Testis (tissue), 2 donors: ENCODE data around the gene TXNRD1.

Experiments
- POLR2A ChIP-seq: fragments of 450-650 bp; IDR thresholded peaks from one replicate; pipeline ENCODE4 v1.6.1; 2017; ENCODE audit warnings: antibody characterized with exemption, mild to moderate bottlenecking, moderate library complexity
- TF ChIP-seq, protein P1 (sequence below), 3 experiments: fragments of 450-650 bp in 2 of 3; fragments of 200-600 bp in 1 of 3; sonication (generic) in 1 of 3; IDR thresholded peaks; one replicate each; pipeline ENCODE4 v1.5.1; 2016 to 2019; ENCODE audit warnings: antibody characterized with exemption in 3 of 3, mild to moderate bottlenecking in 2 of 3, moderate library complexity in 1 of 3

DNA sequence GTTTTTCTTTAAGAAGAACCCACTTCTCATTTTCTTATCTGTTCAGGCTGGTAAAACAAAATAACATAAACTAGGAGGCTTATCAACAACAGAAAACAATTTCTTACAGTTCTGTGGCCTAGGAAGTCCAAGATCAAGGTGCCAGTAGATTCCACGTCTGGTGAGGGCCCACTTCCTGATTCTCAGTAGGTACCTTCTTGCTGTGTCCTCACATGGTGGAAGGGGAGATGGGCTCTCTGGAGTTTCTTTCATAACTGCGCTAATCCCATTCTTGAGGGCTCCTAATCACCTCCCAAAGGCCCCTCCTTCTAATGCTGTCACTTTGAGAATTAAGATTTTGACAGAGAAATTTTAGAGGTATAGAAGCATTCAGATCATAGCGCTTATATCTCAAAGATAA is 33.4 kb downstream of the TXNRD1 start:
- TF ChIP-seq, protein P1, sequence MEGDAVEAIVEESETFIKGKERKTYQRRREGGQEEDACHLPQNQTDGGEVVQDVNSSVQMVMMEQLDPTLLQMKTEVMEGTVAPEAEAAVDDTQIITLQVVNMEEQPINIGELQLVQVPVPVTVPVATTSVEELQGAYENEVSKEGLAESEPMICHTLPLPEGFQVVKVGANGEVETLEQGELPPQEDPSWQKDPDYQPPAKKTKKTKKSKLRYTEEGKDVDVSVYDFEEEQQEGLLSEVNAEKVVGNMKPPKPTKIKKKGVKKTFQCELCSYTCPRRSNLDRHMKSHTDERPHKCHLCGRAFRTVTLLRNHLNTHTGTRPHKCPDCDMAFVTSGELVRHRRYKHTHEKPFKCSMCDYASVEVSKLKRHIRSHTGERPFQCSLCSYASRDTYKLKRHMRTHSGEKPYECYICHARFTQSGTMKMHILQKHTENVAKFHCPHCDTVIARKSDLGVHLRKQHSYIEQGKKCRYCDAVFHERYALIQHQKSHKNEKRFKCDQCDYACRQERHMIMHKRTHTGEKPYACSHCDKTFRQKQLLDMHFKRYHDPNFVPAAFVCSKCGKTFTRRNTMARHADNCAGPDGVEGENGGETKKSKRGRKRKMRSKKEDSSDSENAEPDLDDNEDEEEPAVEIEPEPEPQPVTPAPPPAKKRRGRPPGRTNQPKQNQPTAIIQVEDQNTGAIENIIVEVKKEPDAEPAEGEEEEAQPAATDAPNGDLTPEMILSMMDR (IDR thresholded peaks at IDR 0.05), result no peak
- TF ChIP-seq POLR2A, result no peak
